Measurements from ENCODE around the gene HINT1. TPM values are rescaled to one million over a fixed set of nuclear protein-coding genes. Genes with fewer than 3 reads are reported as not detected.

Gene HINT1
- total and polyA plus RNA-seq, 9 of the 15 experiments (the other 6 are each of a cell fraction or from before 2014, with no cell fraction given) = 296 to 1,027 (median 500) TPM

DNA sequence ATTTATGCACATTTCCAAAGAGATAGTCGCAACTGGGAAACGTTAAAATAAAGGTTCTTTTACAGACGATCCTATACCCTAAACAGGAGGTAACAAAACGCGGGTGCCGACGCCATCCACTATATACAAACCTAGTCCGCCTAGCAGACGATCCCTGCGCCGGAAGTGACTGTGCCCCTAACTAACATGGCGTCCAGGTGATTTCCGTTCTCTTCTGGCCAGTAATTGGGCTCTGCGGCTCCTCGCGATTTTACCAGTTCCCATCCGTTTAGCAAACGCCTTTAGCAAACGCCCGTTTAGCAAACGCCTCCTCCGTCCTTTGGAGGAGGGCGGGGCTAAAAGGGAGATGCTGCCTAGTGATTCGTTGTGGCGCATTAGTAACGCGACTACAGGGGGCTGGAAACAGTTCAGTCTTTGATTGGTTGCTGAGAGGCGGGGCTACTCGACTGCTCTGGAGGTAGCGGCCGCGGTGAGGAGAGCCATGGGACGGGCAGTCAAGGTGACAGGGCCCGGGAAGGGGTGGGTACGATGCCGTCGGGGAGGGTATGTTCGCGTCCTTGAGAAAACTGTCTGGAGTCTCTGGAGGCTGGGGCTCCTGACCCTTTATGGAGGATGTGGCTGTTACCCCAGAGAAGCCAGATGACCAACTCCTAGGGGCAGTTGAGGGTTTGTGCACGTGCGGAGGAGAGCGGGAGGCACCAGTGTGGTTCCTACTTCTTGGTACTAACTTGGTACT is 5.7 kb upstream of the HINT1 start, which contains the start of gene LYRM7 (continued):
- TF ChIP-seq RFX7 (CRISPR knock-in tag; IDR thresholded peaks at IDR 0.05) (no peak), TCF7 (IDR thresholded peaks at IDR 0.05; ENCODE audit: borderline replicate concordance) (no peak), ZNF766 (CRISPR knock-in tag; conservative IDR thresholded peaks at IDR 0.05) (peak; percentile 61; the same call in 1 of the 2 replicates), HNRNPK (IDR thresholded peaks at IDR 0.05; ENCODE audit: low read depth, low read length, poor library complexity, severe bottlenecking) (no peak), BMI1 (IDR thresholded peaks at IDR 0.05; ENCODE audit: low read length) (no peak), ZFP36 (IDR thresholded peaks at IDR 0.05; ENCODE audit: low read depth, low read length, partially characterized antibody) (no peak), ZNF57 (CRISPR knock-in tag; IDR thresholded peaks at IDR 0.05) (no peak), ZNF354B (CRISPR knock-in tag; IDR thresholded peaks at IDR 0.05) (no peak), ARHGAP35 (IDR thresholded peaks at IDR 0.05; ENCODE audit: partially characterized antibody) (peak; percentile 89), KLF10 (CRISPR knock-in tag; IDR thresholded peaks at IDR 0.05) (no peak), PURB (CRISPR knock-in tag; IDR thresholded peaks at IDR 0.05; ENCODE audit: low read depth) (no peak), SRSF9 (IDR thresholded peaks at IDR 0.05; ENCODE audit: borderline replicate concordance, low read depth, low read length) (no peak), SLC30A9 (CRISPR knock-in tag; IDR thresholded peaks at IDR 0.05) (no peak), ZNF41 (CRISPR knock-in tag; conservative IDR thresholded peaks at IDR 0.05) (no peak), NR2C2 (CRISPR knock-in tag; IDR thresholded peaks at IDR 0.05) (0 out of 2 replicates have a peak, but pooled peaks have one; percentile 48), NR2C2 (tag; IDR thresholded peaks at IDR 0.05) (peak; percentile 92), CEBPB (tag; IDR thresholded peaks at IDR 0.05) (no peak), NCOA4 (IDR thresholded peaks at IDR 0.05; ENCODE audit: partially characterized antibody) (no peak), ZNF282 (CRISPR knock-in tag; IDR thresholded peaks at IDR 0.05) (no peak), FOXJ2 (tag; IDR thresholded peaks at IDR 0.05) (no peak), HMG20A (CRISPR knock-in tag; conservative IDR thresholded peaks at IDR 0.05) (no peak), CHD2 (IDR thresholded peaks at IDR 0.05; ENCODE audit: low read depth, low read length) (peak; percentile 98), L3MBTL2 (IDR thresholded peaks at IDR 0.05) (peak; percentile 71; the same call in 1 of the 2 replicates), KAT8 (IDR thresholded peaks at IDR 0.05; ENCODE audit: low read depth) (no peak)
- TF ChIP-seq, protein P1, sequence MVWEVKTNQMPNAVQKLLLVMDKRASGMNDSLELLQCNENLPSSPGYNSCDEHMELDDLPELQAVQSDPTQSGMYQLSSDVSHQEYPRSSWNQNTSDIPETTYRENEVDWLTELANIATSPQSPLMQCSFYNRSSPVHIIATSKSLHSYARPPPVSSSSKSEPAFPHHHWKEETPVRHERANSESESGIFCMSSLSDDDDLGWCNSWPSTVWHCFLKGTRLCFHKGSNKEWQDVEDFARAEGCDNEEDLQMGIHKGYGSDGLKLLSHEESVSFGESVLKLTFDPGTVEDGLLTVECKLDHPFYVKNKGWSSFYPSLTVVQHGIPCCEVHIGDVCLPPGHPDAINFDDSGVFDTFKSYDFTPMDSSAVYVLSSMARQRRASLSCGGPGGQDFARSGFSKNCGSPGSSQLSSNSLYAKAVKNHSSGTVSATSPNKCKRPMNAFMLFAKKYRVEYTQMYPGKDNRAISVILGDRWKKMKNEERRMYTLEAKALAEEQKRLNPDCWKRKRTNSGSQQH (CRISPR knock-in tag; IDR thresholded peaks at IDR 0.05) = no peak
- TF ChIP-seq, protein P2, sequence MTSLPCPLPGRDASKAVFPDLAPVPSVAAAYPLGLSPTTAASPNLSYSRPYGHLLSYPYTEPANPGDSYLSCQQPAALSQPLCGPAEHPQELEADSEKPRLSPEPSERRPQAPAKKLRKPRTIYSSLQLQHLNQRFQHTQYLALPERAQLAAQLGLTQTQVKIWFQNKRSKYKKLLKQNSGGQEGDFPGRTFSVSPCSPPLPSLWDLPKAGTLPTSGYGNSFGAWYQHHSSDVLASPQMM (CRISPR knock-in tag; IDR thresholded peaks at IDR 0.05) = no peak
- TF ChIP-seq, protein P3, sequence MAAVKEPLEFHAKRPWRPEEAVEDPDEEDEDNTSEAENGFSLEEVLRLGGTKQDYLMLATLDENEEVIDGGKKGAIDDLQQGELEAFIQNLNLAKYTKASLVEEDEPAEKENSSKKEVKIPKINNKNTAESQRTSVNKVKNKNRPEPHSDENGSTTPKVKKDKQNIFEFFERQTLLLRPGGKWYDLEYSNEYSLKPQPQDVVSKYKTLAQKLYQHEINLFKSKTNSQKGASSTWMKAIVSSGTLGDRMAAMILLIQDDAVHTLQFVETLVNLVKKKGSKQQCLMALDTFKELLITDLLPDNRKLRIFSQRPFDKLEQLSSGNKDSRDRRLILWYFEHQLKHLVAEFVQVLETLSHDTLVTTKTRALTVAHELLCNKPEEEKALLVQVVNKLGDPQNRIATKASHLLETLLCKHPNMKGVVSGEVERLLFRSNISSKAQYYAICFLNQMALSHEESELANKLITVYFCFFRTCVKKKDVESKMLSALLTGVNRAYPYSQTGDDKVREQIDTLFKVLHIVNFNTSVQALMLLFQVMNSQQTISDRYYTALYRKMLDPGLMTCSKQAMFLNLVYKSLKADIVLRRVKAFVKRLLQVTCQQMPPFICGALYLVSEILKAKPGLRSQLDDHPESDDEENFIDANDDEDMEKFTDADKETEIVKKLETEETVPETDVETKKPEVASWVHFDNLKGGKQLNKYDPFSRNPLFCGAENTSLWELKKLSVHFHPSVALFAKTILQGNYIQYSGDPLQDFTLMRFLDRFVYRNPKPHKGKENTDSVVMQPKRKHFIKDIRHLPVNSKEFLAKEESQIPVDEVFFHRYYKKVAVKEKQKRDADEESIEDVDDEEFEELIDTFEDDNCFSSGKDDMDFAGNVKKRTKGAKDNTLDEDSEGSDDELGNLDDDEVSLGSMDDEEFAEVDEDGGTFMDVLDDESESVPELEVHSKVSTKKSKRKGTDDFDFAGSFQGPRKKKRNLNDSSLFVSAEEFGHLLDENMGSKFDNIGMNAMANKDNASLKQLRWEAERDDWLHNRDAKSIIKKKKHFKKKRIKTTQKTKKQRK (IDR thresholded peaks at IDR 0.05; ENCODE audit: borderline replicate concordance, low read depth, low read length) = no peak; the same call in 1 of the 2 replicates

Data from K562 (cell line).